ENCODE data around the gene SERINC4. TPM values are rescaled to one million over a fixed set of nuclear protein-coding genes. Genes with fewer than 3 reads are reported as not detected.
A peak's percentile ranks its signal among the peaks of the same experiment; 100 is the strongest.

SERINC4 gene
- total and polyA plus RNA-seq, 9 of the 15 experiments (the other 6 are each of a cell fraction or from before 2014, with no cell fraction given): 0.14 to 0.86 (median 0.18) TPM; not detected in 2

- Histone ChIP-seq H3K4me2 (ENCODE audit: insufficient read depth, low read length) (peak overlapping the region; percentile 7; the same call in 1 of the 2 replicates), H3K9me1 (ENCODE audit: control insufficient read depth, insufficient read depth, low read length) (peaks cover 17% of the 10 kb centered on the region), H3K9ac (ENCODE audit: insufficient read depth in 1 of 2, low read depth in 2 of 2, low read length in 2 of 2) (peak overlapping the region; percentile 33 to 72; a peak in 3 of 4 replicates), H3K4me3 (no peak overlapping the region), H3K27ac (ENCODE audit: extremely low read depth, low read depth, low read length) (peak overlapping the region; percentile 99; the same call in 1 of the 3 replicates), H3K4me1 (replicated peaks in 1 of 2; ENCODE audit: control insufficient read depth in 2 of 2, insufficient read depth in 2 of 2, low read length in 2 of 2) (peaks cover 34 to 40% of the 10 kb centered on the region in 2 experiments), H4K20me1 (replicated peaks; ENCODE audit: control insufficient read depth, insufficient read depth, low read length) (peaks cover 17% of the 10 kb centered on the region; the same call in 1 of the 2 replicates), H3K36me3 (ENCODE audit: control insufficient read depth, insufficient read depth, low read length) (peaks cover 55% of the 10 kb centered on the region), H2AFZ (ENCODE audit: low read depth, low read length) (no peak overlapping the region), H3K27me3 (ENCODE audit: control insufficient read depth in 2 of 2, insufficient read depth in 2 of 2, low read length in 2 of 2) (no peaks in the 10 kb centered on the region), H3K79me2 (ENCODE audit: control insufficient read depth, insufficient read depth, low read length) (peaks cover 36% of the 10 kb centered on the region), H3K9me3 (replicated peaks; ENCODE audit: control insufficient read depth, insufficient read depth, low read depth, low read length) (no peaks in the 10 kb centered on the region)
- intact Hi-C loops (cut with micrococcal nuclease): no loop called here
- DNase-seq (ENCODE audit: extremely low read depth in 1 of 4, low spot score in 3 of 4) (no peak), FAIRE-seq (no peak), ATAC-seq (no peak)
- POLR2A ChIA-PET: interaction anchor here (0.5 to 4.5 kb wide), 8 partner anchors 8 to 1521 kb away, joined by 3 to 26 read pairs (median 4); partner anchors contain the start of genes GANC, MFAP1 and TMEM87A
- TF ChIP-seq MIER1 (IDR thresholded peaks at IDR 0.05; ENCODE audit: low read depth): peak; percentile 74; the same call in 1 of the 2 replicates
- no peak for TF ChIP-seq ZNF584 (CRISPR knock-in tag; IDR thresholded peaks at IDR 0.05; ENCODE audit: low read depth)
- peak; percentile 63; the same call in 1 of the 2 replicates for TF ChIP-seq EHMT2 (IDR thresholded peaks at IDR 0.05)
- peak; percentile 79 for TF ChIP-seq REST (IDR thresholded peaks at IDR 0.05; ENCODE audit: borderline replicate concordance)
- TF ChIP-seq REST (CRISPR knock-in tag; IDR thresholded peaks at IDR 0.05; ENCODE audit: low read depth): peak; percentile 60; the same call in 1 of the 2 replicates
- peak in 1 of 2 experiments; percentile 46; a peak in 1 of 4 replicates for TF ChIP-seq ZNF639 (CRISPR knock-in tag; conservative IDR thresholded peaks at IDR 0.05 in 1 of 2, IDR thresholded peaks at IDR 0.05 in 1 of 2)
- TF ChIP-seq KDM5B (IDR thresholded peaks at IDR 0.05; ENCODE audit: insufficient replicate concordance, low read depth, low read length): peak; percentile 19
- 83% methylated on average over 9 of the region's 9 CpGs for WGBS (ENCODE audit: insufficient coverage, low coverage, missing lambda C conversion rate)
- CTCF ChIA-PET (ENCODE audit: low intra/inter-chr PET ratio): no interaction called here
- BruUV-seq (replicated peaks): no TSS peak
- in situ Hi-C loops (cut with MboI): no loop called here
Measured at GRCh38 chr15:43794269-43795037, 5.6 kb downstream of the SERINC4 start.
